HG03097 (cell line): ENCODE results near the gene MVP.

ENCODE experiments used
- ATAC-seq: cut with Tn5 transposase; IDR thresholded peaks from one replicate; pipeline ENCODE4 v1.9.1; 2021; ENCODE audit not compliant: unreplicated experiment, low FRiP score

MVP gene

DNA sequence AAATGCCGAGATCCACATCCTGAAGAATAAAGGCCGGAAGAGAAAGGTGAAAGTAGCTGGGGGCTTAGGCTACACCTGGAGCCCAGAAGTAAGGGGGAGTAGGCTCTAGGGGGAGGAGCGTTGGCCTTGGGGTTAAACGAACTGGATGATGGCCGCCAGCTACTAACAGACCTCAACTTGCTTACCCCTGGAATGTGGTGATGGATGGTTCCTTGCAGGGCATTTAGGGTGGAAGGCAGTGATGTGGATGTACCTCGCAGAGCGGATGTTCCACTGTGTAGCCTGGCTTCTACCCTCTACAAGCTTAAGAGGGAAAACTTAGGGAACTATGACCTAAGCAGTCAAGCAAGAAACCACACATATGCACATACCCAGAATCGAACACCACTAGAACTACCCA lies 16.2 kb upstream of the MVP start:
- ATAC-seq, result no peak

- ATAC-seq, result no peak
Observed at GRCh38 chr16:29804455-29805231, 15.6 kb upstream of the MVP start.

GRCh38 chr16:29805232-29806098 lies 14.8 kb upstream of the MVP start:
- ATAC-seq, result peak; percentile 44

- no peak for ATAC-seq
Observed at GRCh38 chr16:29806099-29806579, 14.1 kb upstream of the MVP start, which contains the start of gene MAZ. Gene MAZ (plus strand): TSS chr16:29806529. CDS start chr16:29806702, 173 bp downstream.

DNA sequence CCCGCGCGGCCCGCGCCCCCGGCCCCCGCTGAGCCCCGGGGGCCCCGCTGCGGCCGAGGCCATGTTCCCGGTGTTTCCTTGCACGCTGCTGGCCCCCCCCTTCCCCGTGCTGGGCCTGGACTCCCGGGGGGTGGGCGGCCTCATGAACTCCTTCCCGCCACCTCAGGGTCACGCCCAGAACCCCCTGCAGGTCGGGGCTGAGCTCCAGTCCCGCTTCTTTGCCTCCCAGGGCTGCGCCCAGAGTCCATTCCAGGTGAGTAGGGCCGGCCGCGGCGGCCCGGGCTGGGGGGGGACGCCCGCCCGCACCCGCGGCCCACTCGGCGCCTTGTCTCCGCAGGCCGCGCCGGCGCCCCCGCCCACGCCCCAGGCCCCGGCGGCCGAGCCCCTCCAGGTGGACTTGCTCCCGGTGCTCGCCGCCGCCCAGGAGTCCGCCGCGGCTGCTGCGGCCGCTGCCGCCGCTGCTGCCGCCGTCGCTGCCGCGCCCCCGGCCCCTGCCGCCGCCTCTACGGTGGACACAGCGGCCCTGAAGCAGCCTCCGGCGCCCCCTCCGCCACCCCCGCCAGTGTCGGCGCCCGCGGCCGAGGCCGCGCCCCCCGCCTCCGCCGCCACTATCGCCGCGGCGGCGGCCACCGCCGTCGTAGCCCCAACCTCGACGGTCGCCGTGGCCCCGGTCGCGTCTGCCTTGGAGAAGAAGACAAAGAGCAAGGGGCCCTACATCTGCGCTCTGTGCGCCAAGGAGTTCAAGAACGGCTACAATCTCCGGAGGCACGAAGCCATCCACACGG lies 13.4 kb upstream of the MVP start:
- no peak for ATAC-seq

DNA sequence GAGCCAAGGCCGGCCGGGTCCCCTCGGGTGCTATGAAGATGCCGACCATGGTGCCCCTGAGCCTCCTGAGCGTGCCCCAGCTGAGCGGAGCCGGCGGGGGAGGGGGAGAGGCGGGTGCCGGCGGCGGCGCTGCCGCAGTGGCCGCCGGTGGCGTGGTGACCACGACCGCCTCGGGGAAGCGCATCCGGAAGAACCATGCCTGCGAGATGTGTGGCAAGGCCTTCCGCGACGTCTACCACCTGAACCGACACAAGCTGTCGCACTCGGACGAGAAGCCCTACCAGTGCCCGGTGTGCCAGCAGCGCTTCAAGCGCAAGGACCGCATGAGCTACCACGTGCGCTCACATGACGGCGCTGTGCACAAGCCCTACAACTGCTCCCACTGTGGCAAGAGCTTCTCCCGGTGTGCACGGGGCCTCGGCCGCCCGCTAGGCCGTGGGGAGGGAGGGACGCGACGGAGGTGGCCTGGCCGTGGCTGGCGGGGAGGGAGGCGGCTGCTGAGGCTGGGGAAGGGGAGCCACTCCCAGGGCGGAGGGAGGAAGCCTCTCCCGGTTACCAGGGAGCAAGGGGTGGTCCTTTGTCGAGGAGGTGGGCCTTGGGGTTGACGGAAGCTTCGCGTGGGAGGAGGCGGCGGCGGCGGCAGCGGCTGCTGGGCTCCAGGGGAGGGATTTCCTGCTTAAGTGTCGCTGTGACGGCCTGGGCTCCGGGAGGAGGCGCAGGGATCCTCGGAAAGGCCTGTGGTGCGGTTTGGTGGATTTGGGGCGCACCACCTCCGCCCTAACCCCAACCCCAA lies 12.6 kb upstream of the MVP start:
- ATAC-seq, result peak; percentile 21

DNA sequence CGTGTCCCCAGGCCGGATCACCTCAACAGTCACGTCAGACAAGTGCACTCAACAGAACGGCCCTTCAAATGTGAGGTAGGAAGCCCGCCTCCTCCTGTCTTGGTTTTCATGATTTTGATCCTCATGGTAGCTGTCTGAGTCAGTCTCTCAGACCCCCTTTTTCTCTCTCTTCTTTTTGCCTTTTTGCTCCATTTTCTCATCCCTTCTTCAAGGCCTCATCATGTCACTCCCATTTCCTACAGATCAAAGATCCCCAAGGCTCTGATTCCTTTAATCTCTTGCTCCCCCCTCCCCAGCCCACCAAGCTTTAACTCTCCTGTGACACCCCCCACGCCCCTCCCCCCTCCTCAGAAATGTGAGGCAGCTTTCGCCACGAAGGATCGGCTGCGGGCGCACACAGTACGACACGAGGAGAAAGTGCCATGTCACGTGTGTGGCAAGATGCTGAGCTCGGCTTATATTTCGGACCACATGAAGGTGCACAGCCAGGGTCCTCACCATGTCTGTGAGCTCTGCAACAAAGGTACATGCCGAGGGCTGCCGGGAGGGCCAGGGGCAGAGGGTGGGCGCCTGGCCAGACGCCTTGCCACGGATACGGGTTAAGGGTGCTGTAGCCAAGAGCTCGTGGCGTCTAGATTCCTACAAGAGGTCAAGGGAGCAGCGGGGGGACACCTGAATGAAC lies 11.9 kb upstream of the MVP start:
- no peak for ATAC-seq

GRCh38 chr16:29809031-29809747 lies 11.1 kb upstream of the MVP start:
- ATAC-seq, result no peak

GRCh38 chr16:29809850-29810698 lies 10.2 kb upstream of the MVP start:
- no peak for ATAC-seq

GRCh38 chr16:29810699-29811169 lies 9.5 kb upstream of the MVP start:
- ATAC-seq, result no peak

DNA sequence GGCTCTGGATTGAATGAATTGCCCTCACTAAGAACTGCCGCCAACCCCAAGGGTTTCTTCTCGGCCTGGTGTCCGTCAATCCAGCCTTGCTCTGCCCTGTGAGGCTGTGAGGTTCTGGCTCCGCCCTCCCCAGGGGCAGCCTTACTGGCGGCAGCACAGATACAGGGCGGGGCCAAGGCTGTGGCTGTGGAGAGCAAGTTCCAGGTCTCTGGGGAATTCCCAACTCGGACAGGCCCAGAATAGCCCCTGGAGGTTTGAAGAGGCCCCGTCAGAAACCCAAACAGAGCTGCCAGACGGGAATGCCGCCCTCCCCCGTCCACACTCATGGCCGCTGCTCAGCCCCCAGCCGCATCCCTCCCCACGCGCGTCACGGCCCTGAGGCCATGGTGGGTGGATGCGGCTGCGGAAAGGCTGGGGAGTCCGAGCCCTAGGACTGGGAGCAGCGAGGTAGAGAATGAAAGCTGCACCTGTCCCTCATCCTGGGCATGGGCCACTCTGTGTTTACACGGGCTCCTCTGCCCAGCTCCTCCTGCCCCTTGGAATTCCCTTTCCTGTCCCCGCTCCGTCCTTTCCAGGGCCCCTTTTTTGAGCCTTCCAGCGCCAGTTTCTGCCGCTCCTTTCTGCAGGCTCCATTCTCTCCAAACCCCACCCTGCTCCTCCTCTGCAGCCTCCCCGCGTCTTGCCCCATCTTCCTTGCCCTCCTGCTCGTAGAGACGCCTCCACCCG lies 8.9 kb upstream of the MVP start:
- no peak for ATAC-seq

DNA sequence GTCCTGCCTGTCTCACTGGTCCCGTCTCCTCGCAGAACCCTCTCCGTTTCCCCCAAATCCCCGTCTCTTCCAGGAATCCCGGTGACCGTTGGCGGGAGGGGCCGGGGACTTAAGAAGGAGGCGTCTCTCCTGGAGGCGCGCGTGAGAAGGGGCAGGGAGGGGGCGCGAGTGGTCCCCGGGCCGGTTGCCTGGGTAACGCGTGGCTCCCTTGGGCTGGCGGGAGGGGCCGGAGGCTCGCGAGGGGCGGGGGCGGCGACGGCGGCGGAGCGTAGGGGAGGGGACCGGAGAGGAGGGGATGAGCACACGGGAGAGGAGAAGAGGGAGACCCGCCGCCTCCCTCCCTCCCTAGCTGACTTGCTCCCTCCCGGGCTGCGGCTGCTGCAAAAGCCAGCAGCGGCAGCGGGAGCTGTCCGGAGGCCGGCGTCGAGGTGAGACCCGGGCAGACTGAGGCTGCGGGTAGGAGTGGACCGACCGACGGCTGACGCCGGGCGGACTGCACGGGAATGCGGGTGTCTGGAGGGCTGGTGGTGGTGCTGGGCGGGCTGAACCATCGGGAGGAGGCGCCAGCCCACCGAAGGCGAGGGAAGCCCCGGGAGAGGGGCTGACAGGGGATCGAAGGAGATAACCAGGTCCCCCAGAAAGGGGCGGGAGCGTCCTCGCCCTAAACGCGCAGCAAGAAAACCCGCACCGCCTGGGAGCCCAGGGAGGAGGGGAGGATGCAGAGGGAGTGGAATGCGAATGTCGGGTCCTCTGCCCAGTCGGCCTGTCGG lies 8.2 kb upstream of the MVP start, which contains the start of gene PRRT2:
PRRT2 (plus strand) TSS at position 298 of the 770 bp plus-strand sequence. CDS start 862 bp downstream, outside the sequence.
- no peak for ATAC-seq

GRCh38 chr16:29812754-29813643 lies 7.3 kb upstream of the MVP start:
- no peak for ATAC-seq

- no peak for ATAC-seq
Observed at GRCh38 chr16:29813644-29814562, 6.4 kb upstream of the MVP start.
